B cell (primary cell): ENCODE data around the gene DNAJC16. TPM values are rescaled to one million over a fixed set of nuclear protein-coding genes. Genes with fewer than 3 reads are reported as not detected.
"Not testable (repeated sequence)": the region's sequence is repeated elsewhere in the genome, so short reads cannot be mapped to it uniquely, and the experiment has no call there.

Experiments used
- ATAC-seq: fragments of 200-7000 bp; cut with Tn5 transposase; one replicate; pipeline ENCODE4 v1.10.0; 2021; ENCODE audit warnings: low read depth, mild to moderate bottlenecking, moderate number of reproducible peaks, moderate library complexity
- CTCF ChIA-PET: fragments of 350-600 bp; sonication (Branson Sonifier 250); formaldehyde crosslinking; loops from one replicate; lab custom pipeline; 2021; ENCODE audit warnings: antibody characterized with exemption, inconsistent platforms; lab: Charles Lee
- POLR2A ChIA-PET: fragments of 350-600 bp; sonication (Branson Sonifier 250); formaldehyde crosslinking; loops from one replicate; lab custom pipeline; 2021; ENCODE audit warnings: antibody characterized with exemption; lab: Charles Lee
- DNase-seq: peaks from one replicate; pipeline ENCODE4 v3.0.0; 2013
- H2AFZ ChIP-seq: 2 replicates; pipeline ENCODE4 v1.6.1; 2012; ENCODE audit warnings: mild to moderate bottlenecking, low read depth, low read length; ENCODE audit not compliant: insufficient read depth, poor library complexity, severe bottlenecking
- H3K27ac ChIP-seq, 2 donors: 1 replicate in 1 of 2; 2 replicates in 1 of 2; pipeline ENCODE4 v1.5.1; 2012 to 2013; ENCODE audit warnings: low read length in 2 of 2, mild to moderate bottlenecking in 2 of 2, moderate library complexity in 1 of 2
- H3K27me3 ChIP-seq, 4 experiments: fragments of 200-600 bp in 1 of 4; sonication (generic) in 1 of 4; replicated peaks in 1 of 4; 1 replicate in 2 of 4; 2 replicates in 2 of 4; pipeline versions ENCODE4 v1.6.1 to v1.7.0; 2013 to 2016; ENCODE audit warnings: low read length in 3 of 4, mild to moderate bottlenecking in 2 of 4, mixed read lengths in 1 of 4, moderate library complexity in 1 of 4; ENCODE audit not compliant: insufficient read depth in 4 of 4, control insufficient read depth in 3 of 4; ENCODE audit errors: control extremely low read depth in 1 of 4
- H3K36me3 ChIP-seq, 2 experiments: replicated peaks in 1 of 2; 1 replicate in 1 of 2; 2 replicates in 1 of 2; pipeline versions ENCODE4 v1.6.1 to v1.7.1; 2013; ENCODE audit warnings: low read length in 1 of 2; ENCODE audit not compliant: insufficient read depth in 2 of 2, control insufficient read depth in 1 of 2; ENCODE audit errors: control extremely low read depth in 1 of 2, extremely low read depth in 1 of 2
- H3K4me1 ChIP-seq, 2 donors: fragments of 200-600 bp in 1 of 2; sonication (generic) in 1 of 2; 1 replicate in 1 of 2; 2 replicates in 1 of 2; pipeline versions ENCODE4 v1.5.1 to v1.6.1; 2013 to 2017; ENCODE audit warnings: low read length in 2 of 2; ENCODE audit not compliant: control insufficient read depth in 2 of 2, insufficient read depth in 2 of 2
- H3K4me2 ChIP-seq: replicated peaks from 2 replicates; pipeline ENCODE3; 2012; ENCODE audit warnings: mild to moderate bottlenecking, low read depth, low read length; ENCODE audit not compliant: poor library complexity, severe bottlenecking
- H3K4me3 ChIP-seq, 5 experiments: fragments of 200-600 bp in 1 of 5; sonication (generic) in 1 of 5; 1 replicate in 3 of 5; 2 replicates in 2 of 5; pipeline versions ENCODE4 v1.5.1 to v1.7.0; 2011 to 2016; ENCODE audit warnings: low read length in 4 of 5, mild to moderate bottlenecking in 4 of 5, low read depth in 2 of 5, control low read depth in 1 of 5, moderate library complexity in 1 of 5; ENCODE audit not compliant: insufficient read depth in 1 of 5; ENCODE audit errors: control extremely low read depth in 1 of 5, extremely low read depth in 1 of 5
- H3K79me2 ChIP-seq: fragments of 200-600 bp; sonication (generic); one replicate; pipeline ENCODE4 v1.6.0; 2016; ENCODE audit warnings: low read length; ENCODE audit not compliant: control insufficient read depth, insufficient read depth
- H3K9ac ChIP-seq: fragments of 200-600 bp; sonication (generic); 2 replicates; pipeline ENCODE4 v1.6.1; 2017; ENCODE audit warnings: mild to moderate bottlenecking, low read length, moderate library complexity
- H3K9me3 ChIP-seq, 3 donors: one replicate each; pipeline versions ENCODE4 v1.6.1 to v1.7.1; 2013; ENCODE audit warnings: low read length in 2 of 3; ENCODE audit not compliant: control insufficient read depth in 2 of 3, insufficient read depth in 1 of 3; ENCODE audit errors: control extremely low read depth in 1 of 3
- H4K20me1 ChIP-seq: 2 replicates; pipeline ENCODE4 v1.6.0; 2012; ENCODE audit warnings: mild to moderate bottlenecking, low read length; ENCODE audit not compliant: insufficient read depth, control insufficient read depth, poor library complexity, severe bottlenecking
- H3K27ac Mint-ChIP-seq: one replicate; pipeline ENCODE4 v1.8.0; 2021; ENCODE audit warnings: mixed read lengths
- H3K27me3 Mint-ChIP-seq: one replicate; pipeline ENCODE4 v1.8.0; 2021; ENCODE audit warnings: mixed read lengths
- H3K4me1 Mint-ChIP-seq: one replicate; pipeline ENCODE4 v1.8.0; 2021; ENCODE audit warnings: mixed read lengths
- H3K4me3 Mint-ChIP-seq: one replicate; pipeline ENCODE4 v1.8.0; 2021; ENCODE audit warnings: mixed read lengths
- H3K9me3 Mint-ChIP-seq: one replicate; pipeline ENCODE4 v1.8.0; 2022; ENCODE audit warnings: mixed read lengths; ENCODE audit not compliant: insufficient read depth
- EZH2 ChIP-seq: IDR thresholded peaks from 2 replicates; pipeline ENCODE4 v1.6.1; 2012; ENCODE audit warnings: borderline replicate concordance, low read depth, mild to moderate bottlenecking, moderate library complexity, low read length; ENCODE audit not compliant: insufficient read depth, poor library complexity, severe bottlenecking
- WGBS: methylation state at CpG from one replicate; pipeline ENCODE4 v1.1.5; 2013; ENCODE audit warnings: missing lambda C conversion rate; ENCODE audit not compliant: insufficient coverage; 5-methylcytosine and 5-hydroxymethylcytosine counted together
- intact Hi-C: fragments of 100-400 bp; cut with micrococcal nuclease; formaldehyde crosslinking; loops from one replicate; pipeline ENCODE4 v1.10.0; 2022
- polyA plus RNA-seq: library from polyadenylated mRNA; depleted of rRNA; stranded (reverse); fragments of >200 nt; gene quantifications from 2 replicates; pipeline ENCODE4 v1.2.3, GENCODE V29; 2012
- total RNA-seq, 2 donors: library from RNA; stranded (reverse); fragments of 120-200 nt in 1 of 2; gene quantifications; 1 replicate in 1 of 2; 2 replicates in 1 of 2; pipeline versions ENCODE4 v1.2.3 to v1.2.4, GENCODE V29; 2013 to 2022
- TF ChIP-seq, protein P1 (sequence below): fragments of 200-600 bp; IDR thresholded peaks from one replicate; pipeline ENCODE4 v1.8.0; 2022; ENCODE audit warnings: antibody characterized with exemption, mild to moderate bottlenecking

Gene DNAJC16
- total and polyA plus RNA-seq, 2 donors (not counting 1 experiment from before 2014, with no cell fraction given): 16.9 to 47.1 TPM

DNA sequence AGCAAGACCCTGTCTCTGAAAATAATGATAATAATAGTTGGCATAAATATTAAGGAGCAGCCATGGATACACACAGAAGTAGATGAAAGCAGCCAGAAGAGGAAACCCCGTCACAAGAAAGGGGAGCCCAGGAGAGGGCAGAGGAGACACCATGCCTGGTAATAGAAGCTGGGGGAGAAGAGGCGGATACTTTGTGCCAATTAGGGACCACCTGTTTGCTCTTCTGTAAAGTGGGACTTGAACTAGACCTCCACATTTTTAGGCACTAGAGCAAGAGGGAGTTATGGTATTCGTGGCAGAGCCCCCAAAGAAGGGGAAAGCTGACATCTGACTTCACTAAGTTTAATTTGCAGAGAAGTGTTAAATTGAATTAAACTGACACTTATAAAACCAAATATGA is 38.3 kb upstream of the DNAJC16 start:
- Histone ChIP-seq H3K4me3 (no peak overlapping the region), H3K9ac (no peak overlapping the region), H3K4me1 (no peaks in the 10 kb centered on the region), H3K27ac (no peak overlapping the region), H3K79me2 (no peaks in the 10 kb centered on the region), H3K27me3 (no peaks in the 10 kb centered on the region), H3K36me3 (peaks cover 4 to 24% of the 10 kb centered on the region in 2 experiments), H2AFZ (no peak overlapping the region), H4K20me1 (no peaks in the 10 kb centered on the region), H3K4me2 (no peak overlapping the region), H3K9me3 (no peaks in the 10 kb centered on the region)
- no peak for TF ChIP-seq EZH2
- TF ChIP-seq, protein P1, sequence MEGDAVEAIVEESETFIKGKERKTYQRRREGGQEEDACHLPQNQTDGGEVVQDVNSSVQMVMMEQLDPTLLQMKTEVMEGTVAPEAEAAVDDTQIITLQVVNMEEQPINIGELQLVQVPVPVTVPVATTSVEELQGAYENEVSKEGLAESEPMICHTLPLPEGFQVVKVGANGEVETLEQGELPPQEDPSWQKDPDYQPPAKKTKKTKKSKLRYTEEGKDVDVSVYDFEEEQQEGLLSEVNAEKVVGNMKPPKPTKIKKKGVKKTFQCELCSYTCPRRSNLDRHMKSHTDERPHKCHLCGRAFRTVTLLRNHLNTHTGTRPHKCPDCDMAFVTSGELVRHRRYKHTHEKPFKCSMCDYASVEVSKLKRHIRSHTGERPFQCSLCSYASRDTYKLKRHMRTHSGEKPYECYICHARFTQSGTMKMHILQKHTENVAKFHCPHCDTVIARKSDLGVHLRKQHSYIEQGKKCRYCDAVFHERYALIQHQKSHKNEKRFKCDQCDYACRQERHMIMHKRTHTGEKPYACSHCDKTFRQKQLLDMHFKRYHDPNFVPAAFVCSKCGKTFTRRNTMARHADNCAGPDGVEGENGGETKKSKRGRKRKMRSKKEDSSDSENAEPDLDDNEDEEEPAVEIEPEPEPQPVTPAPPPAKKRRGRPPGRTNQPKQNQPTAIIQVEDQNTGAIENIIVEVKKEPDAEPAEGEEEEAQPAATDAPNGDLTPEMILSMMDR: no peak
- H3K4me1 Mint-ChIP-seq: no peaks in the 10 kb centered on the region
- intact Hi-C loops: no loop called here
- DNase-seq (no peak), ATAC-seq (no peak)
- H3K27me3 Mint-ChIP-seq: no peaks in the 10 kb centered on the region
- no peak overlapping the region for H3K27ac Mint-ChIP-seq
- H3K9me3 Mint-ChIP-seq: no peaks in the 10 kb centered on the region
- H3K4me3 Mint-ChIP-seq: no peak overlapping the region
- ChIA-PET POLR2A (no interaction called here), CTCF (no interaction called here)
- WGBS: 100% methylated on average over 2 of the region's 3 CpGs

DNA sequence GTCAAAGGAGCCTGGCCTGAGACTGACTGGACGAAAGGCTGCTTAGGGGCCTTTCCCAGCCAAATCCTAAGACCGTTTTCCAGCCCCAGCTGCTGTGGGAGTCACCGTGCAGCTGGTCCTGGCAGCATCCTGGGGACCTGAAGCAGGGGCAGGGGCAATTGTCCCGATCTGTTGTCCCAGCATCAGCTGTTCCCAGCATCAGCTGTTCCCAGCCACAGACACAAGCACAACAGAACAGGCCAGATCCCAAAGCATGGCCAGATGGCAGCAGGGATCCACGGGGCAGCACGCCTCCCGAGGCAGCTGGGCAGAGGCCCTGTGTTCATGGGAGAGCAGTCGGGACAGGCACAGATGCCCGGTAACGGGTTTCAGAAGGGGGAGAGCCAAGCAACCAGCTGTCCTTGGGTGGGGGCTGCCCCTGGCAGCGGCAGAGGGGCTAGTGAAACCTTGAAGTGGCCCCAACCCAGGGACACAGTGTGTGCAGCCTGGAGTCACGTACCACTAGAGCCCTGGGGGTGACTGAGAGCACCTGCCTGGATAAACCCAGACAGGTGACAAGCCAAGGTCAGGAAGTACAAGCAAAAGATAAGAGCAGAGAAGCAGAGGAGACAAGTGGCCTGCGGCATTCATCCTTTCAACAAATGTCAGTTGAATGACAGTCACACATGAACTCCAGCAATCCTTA is 37.5 kb upstream of the DNAJC16 start:
- no peaks in the 10 kb centered on the region for H3K9me3 ChIP-seq
- H3K4me1 Mint-ChIP-seq: no peaks in the 10 kb centered on the region
- no peaks in the 10 kb centered on the region for H3K4me1 ChIP-seq
- no peak overlapping the region for H3K4me2 ChIP-seq
- no peak overlapping the region for H3K27ac ChIP-seq
- no peaks in the 10 kb centered on the region for H3K79me2 ChIP-seq
- no peaks in the 10 kb centered on the region for H3K9me3 Mint-ChIP-seq
- H3K27ac Mint-ChIP-seq: no peak overlapping the region
- 89% methylated on average over 12 of the region's 13 CpGs for WGBS
- H3K9ac ChIP-seq: no peak overlapping the region
- H4K20me1 ChIP-seq: no peaks in the 10 kb centered on the region
- no peaks in the 10 kb centered on the region for H3K27me3 ChIP-seq
- POLR2A ChIA-PET: no interaction called here
- TF ChIP-seq, protein P1: no peak
- TF ChIP-seq EZH2: no peak
- ATAC-seq (no peak), DNase-seq (no peak)
- intact Hi-C loops: no loop called here
- CTCF ChIA-PET: no interaction called here
- no peak overlapping the region for H2AFZ ChIP-seq
- H3K4me3 Mint-ChIP-seq: no peak overlapping the region
- H3K36me3 ChIP-seq: peaks cover 4 to 32% of the 10 kb centered on the region in 2 experiments
- no peaks in the 10 kb centered on the region for H3K27me3 Mint-ChIP-seq
- no peak overlapping the region for H3K4me3 ChIP-seq

GRCh38 chr1:15491010-15491409 is 35.6 kb upstream of the DNAJC16 start:
- H3K4me1 Mint-ChIP-seq, intact Hi-C loops, H4K20me1 ChIP-seq, CTCF ChIA-PET, H3K27me3 ChIP-seq, H3K4me3 Mint-ChIP-seq, H3K79me2 ChIP-seq, POLR2A ChIA-PET, DNase-seq, H3K27ac ChIP-seq, H3K9ac ChIP-seq, H3K4me1 ChIP-seq, H3K27ac Mint-ChIP-seq, H2AFZ ChIP-seq, H3K9me3 Mint-ChIP-seq, ATAC-seq, H3K4me2 ChIP-seq, H3K27me3 Mint-ChIP-seq, H3K9me3 ChIP-seq, H3K4me3 ChIP-seq: not testable (repeated sequence)
- WGBS: 100% methylated on average over 2 of the region's 4 CpGs
- H3K36me3 ChIP-seq: peaks cover 6 to 39% of the 10 kb centered on the region in 2 experiments
